NCI-H128 (cell line): Measurements from ENCODE around the gene ISCA1.
"Not testable (repeated sequence)": the region's sequence is repeated elsewhere in the genome, so short reads cannot be mapped to it uniquely, and the experiment has no call there.

ENCODE experiments used
- DNase-seq: peaks from one replicate; lab custom pipeline; 2025; ENCODE audit not compliant: unreplicated experiment; lab: John Stamatoyannopoulos, UW

ISCA1 gene

DNA sequence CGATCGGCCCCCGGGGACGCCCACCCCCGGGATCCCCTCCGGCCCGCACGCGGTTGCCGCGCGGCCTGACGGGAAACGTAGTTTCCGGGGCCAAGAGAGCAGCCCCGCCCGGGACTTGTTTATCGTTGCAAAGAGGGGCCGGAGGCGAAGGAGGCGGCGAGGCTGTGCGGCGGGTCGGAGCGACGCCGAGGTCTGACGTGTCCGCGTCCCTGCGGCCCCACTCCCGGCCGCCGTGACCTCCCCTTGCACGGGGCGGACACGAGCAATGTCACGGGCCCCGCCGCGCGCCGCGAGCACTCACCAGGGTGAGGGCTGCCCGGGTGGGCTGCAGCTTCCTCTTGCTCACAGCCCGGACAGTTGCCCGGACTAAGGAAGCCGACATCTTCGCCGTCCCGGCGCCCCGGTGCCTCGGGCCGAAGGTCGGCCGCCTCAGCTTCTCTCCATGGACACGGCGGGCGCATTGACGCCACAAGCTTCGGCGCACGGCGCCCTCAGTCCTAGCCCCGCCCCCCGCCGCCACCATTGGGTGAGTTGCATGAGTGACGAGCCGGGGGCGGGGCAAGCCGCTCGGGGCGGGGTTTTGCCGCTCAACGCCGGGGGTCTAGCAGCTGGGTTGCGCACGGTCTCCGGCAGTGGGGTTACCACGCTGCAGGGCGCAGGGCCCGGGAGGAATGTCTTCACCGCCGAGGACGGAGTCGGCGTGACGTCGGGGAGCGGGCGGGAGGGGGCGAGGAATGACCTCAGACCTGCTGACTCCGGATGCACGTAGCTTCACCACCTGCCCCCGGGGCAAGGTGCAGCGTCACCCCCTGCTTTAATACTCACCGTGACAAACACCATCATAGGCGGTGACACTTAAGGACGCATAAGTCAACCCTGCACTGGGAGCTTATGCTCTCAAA, at the start of gene ISCA1:
Gene ISCA1, minus strand, starts transcription at position 462 of the 902 bp plus-strand sequence. Its CDS starts 80 bp downstream, at position 382.
- DNase-seq: peak; percentile 88

DNA sequence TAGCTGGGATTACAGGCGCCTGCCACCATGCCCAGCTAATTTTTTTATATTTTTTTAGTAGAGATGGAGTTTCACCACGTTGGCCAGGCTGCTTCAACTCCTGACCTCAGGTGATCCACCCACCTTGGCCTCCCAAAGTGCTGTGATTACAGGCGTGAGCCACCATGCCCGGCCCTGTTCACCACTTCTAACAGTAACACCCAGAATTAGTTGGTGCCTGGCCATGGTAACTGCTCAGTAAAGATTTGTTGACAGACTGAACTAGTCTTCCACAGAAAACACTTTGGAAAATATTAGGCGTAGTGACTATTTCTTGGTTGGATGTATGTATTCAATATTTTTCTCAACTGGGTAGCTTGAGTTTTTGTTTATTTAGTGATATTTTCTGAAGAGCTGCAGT, 47.8 kb upstream of the ISCA1 start:
- no peak for DNase-seq

DNA sequence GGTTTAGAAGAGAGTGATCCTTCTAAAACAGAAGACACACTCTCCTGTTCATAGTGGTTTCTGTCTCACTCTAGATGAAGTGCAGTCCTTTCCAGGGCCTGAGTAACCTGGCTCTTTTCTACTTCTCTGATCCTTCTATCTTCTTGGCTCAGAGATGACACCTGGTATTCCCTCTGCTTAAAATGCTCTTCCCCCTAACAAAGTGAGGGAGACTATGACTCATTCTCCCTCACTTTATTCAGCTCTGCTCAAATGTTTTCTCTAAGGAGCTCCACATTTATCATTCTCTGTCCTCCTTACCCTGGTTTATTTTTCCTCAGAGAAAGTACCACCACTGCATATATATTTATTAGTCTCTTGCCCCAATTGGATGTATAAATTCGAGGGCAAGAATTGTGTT, 47.3 kb upstream of the ISCA1 start:
- no peak for DNase-seq

DNA sequence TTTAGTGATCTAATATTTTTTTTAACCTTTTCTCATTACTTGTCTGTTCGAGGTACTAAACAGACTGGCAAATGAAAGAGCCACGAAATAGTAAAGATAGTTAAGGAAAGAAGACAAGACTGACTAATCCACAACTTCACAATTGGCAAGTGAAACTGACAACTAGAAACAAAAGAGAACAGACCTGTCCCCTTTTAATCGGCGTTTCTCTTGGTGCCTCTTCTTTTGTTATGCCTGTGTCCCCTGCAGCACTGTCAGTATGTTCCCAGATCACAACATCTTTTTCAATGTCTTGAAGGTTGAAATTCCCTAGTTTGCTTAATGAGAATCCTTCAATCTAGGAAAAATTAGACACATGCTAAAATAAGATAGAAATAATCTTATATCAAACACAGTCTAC, 45.8 kb upstream of the ISCA1 start:
- DNase-seq: no peak

DNA sequence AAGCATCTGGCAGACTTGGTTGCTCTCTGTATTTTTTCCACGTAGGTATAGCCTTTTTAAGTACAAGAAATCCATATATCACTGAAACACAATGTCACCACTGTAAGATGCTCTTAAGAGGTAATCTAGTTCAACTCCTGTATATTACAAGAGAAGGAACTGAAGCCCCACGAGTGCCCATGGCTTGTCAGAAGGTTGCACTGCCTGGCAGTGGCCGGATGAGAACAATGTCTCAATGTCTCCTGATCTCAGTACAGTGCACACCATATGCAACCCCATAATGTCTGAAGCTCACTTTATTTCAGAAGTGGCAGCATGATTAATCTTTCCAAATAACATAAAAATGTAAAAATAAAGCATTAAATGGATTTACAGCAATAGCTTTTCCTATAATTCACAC, 44.2 kb upstream of the ISCA1 start:
- DNase-seq: no peak

DNA sequence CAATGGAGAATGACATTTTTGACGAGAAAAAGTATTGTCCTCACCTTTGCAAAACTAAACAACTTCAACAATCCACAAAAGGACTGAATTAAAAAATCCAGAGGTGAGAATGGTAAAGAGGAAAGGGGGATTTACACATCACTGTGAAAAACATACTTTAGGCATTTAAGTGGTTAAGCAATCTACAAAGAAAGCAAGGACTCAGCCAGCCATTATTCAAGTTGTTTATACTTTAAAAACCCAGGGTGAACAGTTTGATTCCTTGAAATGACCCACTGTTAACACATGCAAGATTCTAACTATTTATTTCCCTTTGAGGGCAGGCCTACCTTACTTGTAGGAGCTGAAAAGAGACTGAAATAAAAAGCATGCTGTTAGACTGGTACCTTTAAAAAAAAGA, 42.6 kb upstream of the ISCA1 start:
- DNase-seq: no peak

DNA sequence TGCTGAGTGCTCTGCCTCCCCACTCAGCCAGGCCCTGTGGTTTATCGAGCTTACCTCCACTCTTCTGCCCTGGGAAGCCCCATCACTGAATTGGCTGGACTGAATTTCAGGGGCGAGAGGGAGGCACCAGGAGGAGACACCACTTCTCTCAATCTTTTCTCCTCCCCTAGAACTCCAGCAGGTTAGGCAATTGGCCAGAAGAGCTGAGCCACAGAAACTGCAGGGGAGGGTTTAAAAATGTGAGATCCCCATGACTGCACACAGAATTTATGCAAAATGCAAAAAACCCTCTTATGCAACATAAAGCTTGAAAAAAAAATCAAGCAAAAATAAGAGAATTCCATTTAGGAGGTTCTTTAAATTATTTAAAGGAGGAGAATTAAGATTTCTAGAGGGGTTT, 42.0 kb upstream of the ISCA1 start:
- no peak for DNase-seq

DNA sequence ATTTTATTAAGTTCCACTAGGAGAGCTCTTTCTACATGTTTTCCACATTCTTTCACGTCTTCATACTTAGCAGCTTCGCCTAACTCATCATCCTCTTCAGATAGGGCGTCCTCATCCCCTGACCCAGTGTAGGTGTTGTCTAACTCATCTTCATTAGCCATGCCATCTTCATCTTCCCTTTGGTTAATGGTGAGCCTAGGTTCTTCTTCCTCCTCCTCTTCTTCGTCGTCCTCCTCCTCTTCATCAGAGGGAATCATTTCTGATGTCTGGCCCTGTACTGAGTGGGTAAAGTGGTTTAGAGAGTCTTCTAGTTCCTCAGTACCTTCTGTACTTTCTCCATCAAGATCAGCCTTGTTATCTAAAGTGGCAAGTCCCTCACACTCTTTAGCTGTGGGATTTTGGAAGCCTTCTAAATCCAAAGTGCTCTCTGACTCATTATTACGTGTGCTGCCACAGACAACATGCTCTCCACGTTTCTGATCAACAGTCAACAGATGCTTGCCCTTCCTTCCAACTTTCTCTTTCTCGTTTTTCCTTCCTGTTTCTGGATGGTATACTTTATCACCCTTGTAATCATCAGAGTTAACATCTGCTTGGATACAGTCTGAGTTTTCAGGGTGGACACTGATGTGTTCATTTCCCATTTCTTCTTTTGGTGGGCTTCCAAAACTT, 40.8 kb upstream of the ISCA1 start:
- DNase-seq: no peak

DNA sequence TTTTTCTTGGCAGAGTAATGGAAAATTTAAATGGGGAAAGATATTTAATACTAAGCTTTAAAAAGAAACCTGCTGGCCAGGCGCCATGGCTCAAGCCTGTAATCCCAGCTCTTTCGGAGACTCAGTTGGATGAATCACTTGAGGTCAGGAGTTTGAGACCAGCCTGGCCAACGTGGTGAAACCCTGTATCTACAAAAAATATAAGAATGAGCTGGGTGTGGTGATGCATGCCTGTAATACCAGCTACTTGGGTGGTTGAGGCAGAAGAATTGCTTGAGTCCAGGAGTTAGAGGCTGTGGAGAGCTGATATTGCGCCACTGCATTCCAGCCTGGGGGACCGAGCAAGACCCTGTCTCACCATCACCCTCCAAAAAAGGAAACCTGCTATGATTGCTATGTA, 39.0 kb upstream of the ISCA1 start:
- no peak for DNase-seq

DNA sequence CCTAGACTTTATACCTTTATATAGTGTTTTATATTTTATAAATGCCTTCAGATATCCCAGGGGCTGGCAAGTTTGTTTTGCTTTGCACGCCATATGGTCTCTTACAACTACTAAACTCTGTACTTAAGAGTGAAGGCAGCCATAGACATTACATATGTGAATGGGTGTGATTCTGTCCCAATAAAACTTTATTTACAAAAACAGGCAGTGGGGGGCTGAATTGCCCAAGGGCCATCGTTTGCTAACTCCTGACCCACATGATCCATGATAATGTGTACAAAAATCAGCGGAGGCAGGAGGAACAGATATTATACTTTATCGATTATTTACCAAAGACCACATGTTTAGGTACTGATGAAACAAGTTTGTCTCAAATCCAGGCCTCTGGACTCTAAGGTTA, 35.8 kb upstream of the ISCA1 start:
- DNase-seq: no peak

DNA sequence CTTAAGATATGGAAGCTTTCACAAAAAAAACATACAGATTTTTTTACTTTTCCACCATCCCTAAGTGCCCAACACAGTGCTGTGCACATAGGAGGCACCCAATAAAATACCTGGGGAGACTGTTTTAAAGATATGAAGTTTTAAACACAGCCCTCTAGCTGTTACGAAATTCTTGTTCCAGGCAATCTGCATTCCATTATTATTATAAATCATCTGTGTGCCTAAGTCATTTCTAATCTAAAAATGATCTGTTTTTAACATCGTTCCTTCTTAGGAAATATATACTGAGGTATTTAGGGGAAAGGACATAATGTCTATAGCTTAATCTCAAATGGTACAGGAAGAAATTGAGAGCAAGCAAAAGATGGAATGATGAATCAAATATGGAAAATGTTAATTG, 32.7 kb upstream of the ISCA1 start:
- no peak for DNase-seq

DNA sequence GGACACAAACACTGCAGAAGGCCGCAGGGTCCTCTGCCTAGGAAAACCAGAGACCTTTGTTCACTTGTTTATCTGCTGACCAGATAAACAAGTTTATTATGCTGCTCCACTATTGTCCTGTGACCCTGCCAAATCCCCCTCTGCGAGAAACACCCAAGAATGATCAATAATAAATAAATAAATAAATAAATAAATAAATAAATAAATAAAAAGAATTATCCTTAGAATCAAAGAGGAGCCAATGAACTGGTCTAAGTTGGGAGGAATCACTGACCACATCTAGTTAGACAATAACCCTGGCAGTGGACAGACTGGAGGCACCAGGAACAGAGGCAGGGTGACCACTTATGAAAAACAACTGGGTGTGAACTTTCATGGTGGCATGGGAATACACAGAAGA, 30.6 kb upstream of the ISCA1 start:
- not testable (repeated sequence) for DNase-seq

DNA sequence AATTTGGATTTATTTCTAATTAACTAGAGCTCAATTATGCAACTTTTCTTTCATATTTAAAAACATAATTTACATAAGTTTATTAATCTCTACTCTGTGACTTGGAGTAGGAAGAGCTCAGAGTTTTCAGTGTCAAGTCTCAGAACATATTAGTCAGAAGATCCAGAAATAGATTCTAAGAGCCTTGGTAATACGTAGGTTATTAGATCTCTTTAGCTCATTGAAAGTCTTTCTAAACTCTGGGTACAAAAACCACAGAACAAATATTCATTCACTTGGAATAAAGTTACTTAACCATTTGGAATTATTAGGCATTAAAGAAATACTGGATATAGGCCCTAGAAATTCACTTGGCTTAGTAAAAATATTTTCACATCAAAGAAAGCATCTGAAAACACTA, 26.3 kb upstream of the ISCA1 start:
- DNase-seq: no peak

DNA sequence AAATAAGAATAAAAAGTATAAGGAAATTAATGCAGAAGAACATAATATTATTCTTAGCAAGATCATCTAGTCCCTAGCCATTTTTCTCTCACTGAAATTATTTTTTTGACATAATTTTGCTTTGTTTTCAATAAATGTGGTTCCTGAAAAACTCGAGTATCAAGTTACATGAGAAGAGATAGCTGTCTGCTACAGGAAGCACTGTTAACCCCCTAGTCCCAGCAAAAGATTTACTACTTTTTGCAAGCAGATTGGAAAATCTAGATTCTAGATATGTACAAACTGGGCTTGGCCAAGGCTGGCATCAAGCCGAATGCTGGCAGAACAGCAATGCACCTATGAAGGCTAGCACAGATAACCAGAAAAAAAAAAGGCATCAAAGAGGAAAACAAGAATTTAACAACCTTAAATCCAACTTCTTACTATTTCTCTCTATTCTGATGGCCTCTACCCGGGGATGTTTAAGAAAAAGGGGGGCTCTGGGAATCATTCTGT, 21.9 kb upstream of the ISCA1 start:
- DNase-seq: no peak

DNA sequence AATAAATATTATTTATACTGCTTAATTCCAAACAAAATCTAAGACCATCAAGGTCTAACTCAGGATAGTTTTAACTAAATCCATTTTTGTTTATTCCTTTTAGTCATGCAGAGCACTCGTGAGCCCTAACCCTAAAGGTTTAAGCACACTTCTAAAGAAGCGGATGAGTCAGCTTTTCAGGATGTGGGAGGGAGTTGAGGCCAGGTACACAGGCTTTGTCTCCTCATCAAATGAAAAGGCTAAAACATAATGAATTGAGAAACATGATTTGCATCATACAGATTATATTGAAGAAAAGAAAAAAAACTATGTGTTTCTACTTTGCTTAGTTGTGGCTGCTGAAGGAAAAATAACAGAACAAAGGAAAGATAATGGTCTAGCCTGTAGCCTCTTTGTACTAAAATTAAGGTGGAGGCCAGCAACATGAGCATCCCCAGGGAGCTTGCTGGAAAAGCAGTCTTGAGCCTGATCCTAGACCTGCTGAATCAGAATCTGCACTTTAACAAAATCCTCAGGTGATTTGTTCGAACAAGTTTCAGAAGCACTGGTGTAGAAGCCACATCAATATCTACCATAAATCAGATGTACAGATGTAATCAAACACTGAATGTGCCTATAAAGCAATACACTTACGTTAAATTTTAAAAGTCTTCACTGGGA, 21.1 kb upstream of the ISCA1 start:
- no peak for DNase-seq

DNA sequence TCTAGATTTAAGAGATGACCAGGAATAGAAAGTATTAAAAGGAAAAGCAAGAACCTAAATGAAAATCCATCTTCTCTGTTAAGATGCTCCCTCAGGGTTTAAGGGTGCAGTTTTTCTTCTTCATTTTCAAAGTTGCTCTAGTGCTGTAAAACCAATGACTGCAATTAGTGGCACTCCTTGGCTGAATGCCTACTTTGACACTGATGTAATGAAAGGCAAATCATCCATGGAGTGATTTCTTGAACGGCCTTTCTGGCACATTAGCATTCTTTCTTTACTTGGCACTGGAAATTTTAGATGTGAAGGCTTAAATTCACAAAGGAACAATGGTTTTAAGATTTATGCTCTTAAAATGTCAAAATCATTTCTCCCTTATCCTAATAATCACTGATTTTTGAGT, 19.3 kb upstream of the ISCA1 start:
- DNase-seq: no peak

DNA sequence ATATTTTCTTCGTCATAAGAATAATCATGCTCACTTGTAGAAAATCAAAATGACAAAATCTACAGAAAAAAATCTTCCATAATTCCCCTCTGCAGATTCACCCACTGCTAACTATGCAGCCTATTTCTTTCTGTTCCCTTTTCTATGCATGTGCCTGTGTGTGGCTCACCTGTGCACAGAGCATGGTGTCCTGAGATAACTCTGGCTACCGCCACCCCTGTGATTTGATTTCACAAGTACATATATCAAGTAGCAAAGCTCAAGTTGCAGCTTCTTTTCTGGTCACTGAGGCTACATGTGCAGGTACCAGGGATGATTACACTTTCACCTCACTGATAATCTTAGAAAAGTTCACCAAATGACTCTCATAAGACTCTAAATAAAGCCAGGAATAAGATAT, 18.4 kb upstream of the ISCA1 start:
- DNase-seq: no peak

DNA sequence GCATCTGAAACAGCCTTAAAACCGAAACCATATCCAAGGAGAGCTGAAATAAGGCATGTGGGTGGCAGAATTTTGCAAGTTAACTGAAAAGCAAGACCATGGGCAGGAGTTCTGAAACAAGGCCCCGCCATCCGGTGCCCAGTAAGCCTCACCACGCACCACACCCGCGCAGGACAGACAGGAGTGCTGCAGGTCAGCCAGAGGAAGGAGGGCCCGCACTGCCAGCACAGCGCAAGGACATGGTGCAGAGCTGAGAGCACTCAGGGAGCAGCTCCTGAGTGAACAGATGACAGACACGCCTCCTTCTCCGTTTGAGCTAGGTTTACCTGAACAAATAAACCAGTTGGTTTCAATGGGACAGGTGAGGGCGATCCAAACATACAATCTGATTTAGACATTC, 16.5 kb upstream of the ISCA1 start:
- DNase-seq: no peak

DNA sequence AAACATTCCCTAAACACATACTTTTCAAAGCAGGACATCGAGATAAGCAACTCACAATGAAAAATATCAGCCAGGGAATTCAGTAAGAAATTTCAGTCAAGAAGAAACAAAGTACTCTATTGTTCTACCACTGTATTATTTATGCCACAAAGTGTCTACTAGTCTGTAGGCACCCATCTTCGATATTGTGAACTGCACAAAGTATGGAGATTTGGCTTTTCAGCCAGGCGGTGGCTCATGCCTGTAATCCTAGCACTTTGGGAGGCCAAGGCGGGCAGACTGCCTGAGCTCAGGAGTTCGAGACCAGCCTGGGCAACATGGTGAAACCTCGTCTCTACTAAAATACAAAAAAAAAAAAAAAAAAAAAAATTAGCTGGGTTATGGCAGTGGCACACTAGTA, 8.0 kb upstream of the ISCA1 start:
- DNase-seq: not testable (repeated sequence)

DNA sequence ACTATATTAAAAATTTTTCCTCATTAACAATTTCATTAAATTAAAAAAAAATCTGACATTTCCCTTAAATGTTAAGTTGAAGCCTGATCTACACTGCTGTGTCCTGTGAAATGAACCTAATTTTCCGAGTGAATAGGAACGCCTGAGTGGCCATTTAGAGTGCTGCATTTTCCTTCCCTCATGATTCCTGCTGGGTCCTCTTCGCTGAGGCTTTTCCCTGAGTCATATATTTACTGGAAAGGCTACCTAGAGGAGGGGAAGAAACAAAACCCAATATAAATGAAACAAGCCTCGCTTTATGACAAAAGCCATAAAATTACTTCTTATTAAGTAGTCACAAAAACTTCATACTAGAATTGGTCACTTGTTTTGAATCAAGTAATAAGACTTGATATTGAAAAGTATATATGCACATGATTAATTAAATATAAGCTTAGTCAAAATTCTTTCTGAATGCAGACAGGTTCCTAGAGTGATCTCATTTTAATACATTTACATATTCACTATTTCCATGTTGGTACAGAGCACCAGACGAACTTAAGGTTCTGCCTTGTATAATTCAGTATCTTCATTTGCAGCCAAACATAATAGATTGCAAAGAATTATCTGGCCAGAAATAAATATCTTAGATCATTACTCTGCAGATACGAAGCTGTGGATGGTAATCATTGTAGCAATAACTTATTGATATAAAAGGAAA, 6.3 kb upstream of the ISCA1 start:
- no peak for DNase-seq

DNA sequence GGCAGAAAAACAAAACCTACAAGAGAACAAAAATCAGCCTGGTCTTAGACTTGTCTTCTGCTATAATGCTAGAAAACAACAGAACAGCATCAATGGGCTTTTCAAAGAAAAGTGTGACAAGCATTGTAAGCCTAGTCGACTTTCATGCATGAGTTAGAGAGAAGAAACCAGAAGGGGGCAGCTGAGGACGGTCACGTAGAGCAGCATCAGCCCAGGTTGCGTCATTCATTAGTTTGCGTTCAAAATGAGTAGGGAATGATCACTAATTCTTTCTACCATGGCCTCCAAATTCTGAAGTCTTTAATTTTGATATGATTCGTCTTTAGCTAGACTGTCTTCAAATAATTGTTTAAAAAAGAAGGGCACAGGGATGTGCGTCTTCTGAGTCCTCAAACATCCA, 4.7 kb upstream of the ISCA1 start:
- no peak for DNase-seq
